Uterus (tissue), 4 donors: ENCODE data around the gene PCDH9. TPM values are rescaled to one million over a fixed set of nuclear protein-coding genes. Genes with fewer than 3 reads are reported as not detected.

Source experiments
- DNase-seq, 2 donors: peaks; one replicate each; pipeline ENCODE4 v3.0.0-alpha.2; 2019 to 2020
- H3K27ac ChIP-seq, 2 donors: fragments of 200-600 bp; sonication (generic); 1 replicate in 1 of 2; 2 replicates in 1 of 2; pipeline ENCODE4 v1.5.1; 2016 to 2018
- H3K27me3 ChIP-seq, 2 donors: fragments of 200-600 bp; sonication (generic); one replicate each; pipeline ENCODE4 v1.5.1; 2018 to 2019; ENCODE audit warnings: control low read depth in 1 of 2
- H3K36me3 ChIP-seq, 2 donors: fragments of 200-600 bp; sonication (generic); one replicate each; pipeline ENCODE4 v1.5.1; 2019; ENCODE audit warnings: control low read depth in 1 of 2
- H3K4me1 ChIP-seq, 2 donors: fragments of 200-600 bp; sonication (generic); one replicate each; pipeline ENCODE4 v1.5.1; 2018 to 2019; ENCODE audit warnings: control low read depth in 1 of 2
- H3K4me3 ChIP-seq, 2 donors: fragments of 200-600 bp; sonication (generic); 1 replicate in 1 of 2; 2 replicates in 1 of 2; pipeline ENCODE4 v1.5.1; 2018 to 2019; ENCODE audit warnings: mild to moderate bottlenecking in 1 of 2
- H3K9me3 ChIP-seq, 2 donors: fragments of 200-600 bp; sonication (generic); one replicate each; pipeline ENCODE4 v1.5.1; 2019; ENCODE audit warnings: control low read depth in 1 of 2
- CTCF ChIP-seq, 4 experiments: fragments of 200-600 bp in 2 of 4; fragments of 450-650 bp in 2 of 4; sonication (generic) in 2 of 4; IDR thresholded peaks; one replicate each; pipeline ENCODE4 v1.5.1; 2016 to 2019; ENCODE audit warnings: antibody characterized with exemption in 4 of 4, mild to moderate bottlenecking in 2 of 4, moderate library complexity in 1 of 4
- POLR2A ChIP-seq, 2 donors: fragments of 450-650 bp; IDR thresholded peaks; one replicate each; pipeline ENCODE4 v1.6.1; 2016; ENCODE audit warnings: antibody characterized with exemption in 2 of 2, mild to moderate bottlenecking in 1 of 2, moderate library complexity in 1 of 2
- intact Hi-C: fragments of 100-400 bp; cut with DNase I; formaldehyde crosslinking; loops from one replicate; pipeline ENCODE4 v1.15.1; 2023; ENCODE audit warnings: low total_unique reads
- total RNA-seq, 4 donors: library from RNA; depleted of rRNA in 3 of 4; stranded (reverse); fragments of >200 nt in 3 of 4; gene quantifications; one replicate each; pipeline versions ENCODE4 v1.1.0 to v1.2.4, GENCODE V29; 2014 to 2023
- donor health status: DM: yes; HTN: yes; CAD: no.

PCDH9 gene
- total RNA-seq, 4 donors from 2014 or later, result 0.51 to 45.7 (median 2.1) TPM

GRCh38 chr13:66506979-66507378 is 723.2 kb downstream of the PCDH9 start:
- H3K36me3 ChIP-seq, result no peaks in the 10 kb centered on the region
- H3K27me3 ChIP-seq, result no peaks in the 10 kb centered on the region
- intact Hi-C loops, result no loop called here
- TF ChIP-seq POLR2A (IDR thresholded peaks at IDR 0.05) (no peak), CTCF (IDR thresholded peaks at IDR 0.05) (no peak)
- H3K9me3 ChIP-seq, result no peaks in the 10 kb centered on the region
- no peaks in the 10 kb centered on the region for H3K4me1 ChIP-seq
- DNase-seq, result no peak
- H3K4me3 ChIP-seq, result no peak overlapping the region
- H3K27ac ChIP-seq, result no peak overlapping the region

GRCh38 chr13:66506051-66506777 is 723.9 kb downstream of the PCDH9 start:
- no peak for DNase-seq
- no peaks in the 10 kb centered on the region for H3K36me3 ChIP-seq
- no peaks in the 10 kb centered on the region for H3K27me3 ChIP-seq
- no peak overlapping the region for H3K27ac ChIP-seq
- H3K4me1 ChIP-seq, result no peaks in the 10 kb centered on the region
- no peak overlapping the region for H3K4me3 ChIP-seq
- no peaks in the 10 kb centered on the region for H3K9me3 ChIP-seq
- TF ChIP-seq CTCF (IDR thresholded peaks at IDR 0.05) (no peak), POLR2A (IDR thresholded peaks at IDR 0.05) (no peak)
- intact Hi-C loops, result no loop called here

- intact Hi-C loops, result no loop called here
Observed at GRCh38 chr13:66503890-66504289, 726.2 kb downstream of the PCDH9 start.

GRCh38 chr13:66501181-66501580 is 729.0 kb downstream of the PCDH9 start:
- H3K27me3 ChIP-seq, result no peaks in the 10 kb centered on the region
- no peak for DNase-seq
- intact Hi-C loops, result no loop called here
- no peak overlapping the region for H3K4me3 ChIP-seq
- H3K9me3 ChIP-seq, result no peaks in the 10 kb centered on the region
- H3K36me3 ChIP-seq, result no peaks in the 10 kb centered on the region
- TF ChIP-seq CTCF (IDR thresholded peaks at IDR 0.05), result no peak
- H3K4me1 ChIP-seq, result no peaks in the 10 kb centered on the region
- H3K27ac ChIP-seq, result no peak overlapping the region

More at GRCh38 chr13:66503890-66504289, 726.2 kb downstream of the PCDH9 start:
- Histone ChIP-seq H3K9me3 (no peaks in the 10 kb centered on the region), H3K4me3 (no peak overlapping the region), H3K36me3 (no peaks in the 10 kb centered on the region), H3K4me1 (no peaks in the 10 kb centered on the region), H3K27ac (no peak overlapping the region), H3K27me3 (no peaks in the 10 kb centered on the region)
- TF ChIP-seq CTCF (IDR thresholded peaks at IDR 0.05) (no peak), POLR2A (IDR thresholded peaks at IDR 0.05) (no peak)
- DNase-seq, result no peak

- intact Hi-C loops, result no loop called here
- no peaks in the 10 kb centered on the region for H3K4me1 ChIP-seq
- TF ChIP-seq POLR2A (IDR thresholded peaks at IDR 0.05) (no peak), CTCF (IDR thresholded peaks at IDR 0.05) (no peak)
- no peak overlapping the region for H3K4me3 ChIP-seq
- no peaks in the 10 kb centered on the region for H3K36me3 ChIP-seq
- no peaks in the 10 kb centered on the region for H3K27me3 ChIP-seq
- H3K27ac ChIP-seq, result no peak overlapping the region
- DNase-seq, result no peak
- no peaks in the 10 kb centered on the region for H3K9me3 ChIP-seq
Observed at GRCh38 chr13:66492479-66492878, 737.7 kb downstream of the PCDH9 start.
